GM18861 (cell line): ENCODE results near the gene SEZ6L.

ENCODE experiments used
- ATAC-seq: cut with Tn5 transposase; IDR thresholded peaks from one replicate; pipeline ENCODE4 v1.9.1; 2021; ENCODE audit not compliant: unreplicated experiment

SEZ6L gene

GRCh38 chr22:26416670-26417276 lies 247.5 kb downstream of the SEZ6L start:
- ATAC-seq, result no peak

GRCh38 chr22:26417406-26417805 lies 248.1 kb downstream of the SEZ6L start:
- ATAC-seq, result no peak

DNA sequence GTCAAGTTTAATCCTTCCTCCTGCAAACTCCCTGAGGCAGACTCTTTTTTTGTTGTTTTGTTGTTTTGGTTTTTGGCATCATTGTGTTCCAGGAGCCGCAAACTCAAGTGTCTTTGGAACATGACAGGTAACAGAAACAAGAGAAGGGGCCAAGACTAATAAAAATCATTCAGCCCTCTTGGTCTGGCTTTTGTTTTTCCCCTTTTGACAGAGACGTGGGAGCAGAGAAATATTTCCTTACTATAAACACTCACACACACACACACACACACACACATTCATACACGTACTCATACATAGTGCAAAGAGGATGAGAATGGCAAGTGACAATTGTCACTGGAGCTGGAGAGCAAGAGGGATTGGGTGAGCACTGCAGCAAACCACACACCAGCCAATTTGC lies 249.4 kb downstream of the SEZ6L start:
- ATAC-seq, result no peak

- no peak for ATAC-seq
Observed at GRCh38 chr22:26426924-26427323, 257.7 kb downstream of the SEZ6L start.

DNA sequence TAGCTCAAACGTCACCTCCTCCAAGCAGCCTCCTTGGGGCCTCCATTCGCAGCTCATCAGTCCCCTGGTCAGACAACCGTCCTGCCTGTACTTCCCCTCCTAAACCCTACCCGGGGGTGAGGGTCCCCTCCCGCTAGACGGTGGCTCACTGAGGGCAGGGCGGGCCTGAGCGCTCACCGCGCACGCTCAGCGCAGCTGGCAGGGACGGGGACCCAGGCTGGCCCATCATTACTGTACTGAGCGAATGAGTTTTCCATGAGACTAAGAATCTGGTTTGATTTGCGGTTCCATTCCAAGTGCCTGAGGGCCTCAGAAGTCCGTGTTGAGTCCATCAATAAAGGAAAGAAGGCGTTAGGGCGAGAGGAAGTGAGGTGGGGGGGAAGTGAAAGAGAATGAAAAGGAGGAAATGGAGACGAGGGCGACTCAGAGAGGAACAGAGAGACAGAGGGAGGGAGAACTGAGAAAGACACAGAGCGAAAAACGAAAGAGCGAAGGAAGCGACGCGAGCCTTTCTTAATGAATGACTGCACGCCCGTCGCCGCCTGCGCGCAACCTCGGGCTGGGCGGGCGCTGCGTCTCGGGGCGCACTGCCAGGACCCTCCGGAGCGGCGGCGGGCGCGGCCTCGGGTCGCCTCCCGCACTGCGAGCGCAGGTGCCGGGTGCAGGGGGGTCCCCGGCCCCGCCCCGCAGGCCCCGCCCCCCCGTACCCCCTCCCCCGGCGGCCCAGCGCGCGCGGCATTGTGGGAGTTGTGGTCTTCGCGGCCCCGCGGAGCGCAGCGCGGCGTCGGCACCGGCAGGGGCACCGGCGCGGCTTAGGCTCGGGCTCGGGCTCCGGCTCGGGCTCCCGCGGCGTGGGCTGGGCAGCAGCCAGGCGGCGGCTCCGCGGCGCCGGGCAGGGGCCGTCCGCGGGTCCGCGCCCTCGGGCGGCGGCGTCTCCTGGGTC lies 259.5 kb downstream of the SEZ6L start, which contains the start of gene ASPHD2:
Gene ASPHD2 (plus strand): TSS at position 746 of the 943 bp plus-strand sequence. CDS start 4,356 bp downstream, outside the sequence.
- peak; percentile 67 for ATAC-seq

GRCh38 chr22:26429458-26430286 lies 260.4 kb downstream of the SEZ6L start:
- ATAC-seq, result no peak

GRCh38 chr22:26430600-26430999 lies 261.3 kb downstream of the SEZ6L start:
- no peak for ATAC-seq

DNA sequence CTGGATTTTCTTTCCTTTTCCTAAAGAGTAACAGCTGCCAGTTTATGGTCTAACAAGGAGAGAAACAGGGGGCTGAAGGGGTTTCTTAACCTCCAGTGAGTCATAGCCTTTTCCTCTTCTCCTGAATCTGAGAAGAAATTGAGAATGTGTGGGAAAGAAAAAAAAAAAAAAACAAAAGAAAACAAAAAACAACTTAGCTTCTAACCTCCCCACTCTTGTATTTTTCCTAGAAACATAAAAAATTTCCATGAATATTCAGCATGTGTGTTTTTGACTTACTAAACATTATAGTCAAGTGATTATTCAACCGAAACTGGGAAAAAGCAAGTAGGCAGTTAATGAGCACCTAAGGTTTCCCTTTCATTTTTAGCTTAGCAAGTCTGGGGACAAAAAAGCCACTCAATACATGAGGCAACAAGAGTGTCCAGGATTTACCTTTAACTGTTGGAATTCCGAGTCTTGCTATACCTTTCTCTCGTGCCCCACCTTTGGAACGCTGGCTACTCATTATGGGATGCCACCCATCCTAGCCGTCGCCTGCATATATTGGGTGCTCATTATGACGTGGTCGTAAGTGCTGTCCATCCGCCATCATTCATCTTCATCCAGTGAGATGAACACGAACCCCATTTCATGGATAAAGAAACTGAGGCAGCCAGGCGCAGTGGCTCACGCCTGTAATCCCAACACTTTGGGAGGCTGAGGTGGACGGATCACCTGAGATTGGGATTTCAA lies 262.2 kb downstream of the SEZ6L start:
- no peak for ATAC-seq

GRCh38 chr22:26432619-26433311 lies 263.5 kb downstream of the SEZ6L start:
- no peak for ATAC-seq
